ENCODE measurements around the gene PDE3B. TPM values are rescaled to one million over a fixed set of nuclear protein-coding genes. Genes with fewer than 3 reads are reported as not detected.
"Not testable (repeated sequence)": the region's sequence is repeated elsewhere in the genome, so short reads cannot be mapped to it uniquely, and the experiment has no call there.

The PDE3B gene
- total RNA-seq, 2 donors from 2014 or later: 21.1 to 23.4 TPM

- no peak overlapping the region for H3K27ac ChIP-seq
- H3K27me3 ChIP-seq (replicated peaks; ENCODE audit: insufficient read depth): no peaks in the 10 kb centered on the region
- intact Hi-C loops (cut with DNase I): no loop called here
- H3K4me3 ChIP-seq: no peak overlapping the region
- no peaks in the 10 kb centered on the region for H3K4me1 ChIP-seq (replicated peaks)
- H3K9me3 ChIP-seq: no peaks in the 10 kb centered on the region
- no peak for TF ChIP-seq CTCF (IDR thresholded peaks at IDR 0.05)
- TF ChIP-seq POLR2AphosphoS5 (IDR thresholded peaks at IDR 0.05): no peak
- TF ChIP-seq POLR2A (IDR thresholded peaks at IDR 0.05): no peak
- no peak for DNase-seq (ENCODE audit: low spot score)
- H3K36me3 ChIP-seq: no peaks in the 10 kb centered on the region
- 81% methylated on average over 5 of the region's 5 CpGs for WGBS
Measured at GRCh38 chr11:14622223-14622954, 21.2 kb upstream of the PDE3B start.

- Histone ChIP-seq H3K36me3 (no peaks in the 10 kb centered on the region), H3K27ac (no peak overlapping the region), H3K27me3 (replicated peaks; ENCODE audit: insufficient read depth) (no peaks in the 10 kb centered on the region), H3K4me1 (replicated peaks) (no peaks in the 10 kb centered on the region), H3K9me3 (no peaks in the 10 kb centered on the region), H3K4me3 (no peak overlapping the region)
- DNase-seq (ENCODE audit: low spot score): no peak
- TF ChIP-seq POLR2A (IDR thresholded peaks at IDR 0.05) (no peak), POLR2AphosphoS5 (IDR thresholded peaks at IDR 0.05) (no peak), CTCF (IDR thresholded peaks at IDR 0.05) (no peak)
- WGBS: 99% methylated on average over 3 of the region's 3 CpGs
- intact Hi-C loops (cut with DNase I): no loop called here
Measured at GRCh38 chr11:14623036-14623435, 20.6 kb upstream of the PDE3B start.

DNA sequence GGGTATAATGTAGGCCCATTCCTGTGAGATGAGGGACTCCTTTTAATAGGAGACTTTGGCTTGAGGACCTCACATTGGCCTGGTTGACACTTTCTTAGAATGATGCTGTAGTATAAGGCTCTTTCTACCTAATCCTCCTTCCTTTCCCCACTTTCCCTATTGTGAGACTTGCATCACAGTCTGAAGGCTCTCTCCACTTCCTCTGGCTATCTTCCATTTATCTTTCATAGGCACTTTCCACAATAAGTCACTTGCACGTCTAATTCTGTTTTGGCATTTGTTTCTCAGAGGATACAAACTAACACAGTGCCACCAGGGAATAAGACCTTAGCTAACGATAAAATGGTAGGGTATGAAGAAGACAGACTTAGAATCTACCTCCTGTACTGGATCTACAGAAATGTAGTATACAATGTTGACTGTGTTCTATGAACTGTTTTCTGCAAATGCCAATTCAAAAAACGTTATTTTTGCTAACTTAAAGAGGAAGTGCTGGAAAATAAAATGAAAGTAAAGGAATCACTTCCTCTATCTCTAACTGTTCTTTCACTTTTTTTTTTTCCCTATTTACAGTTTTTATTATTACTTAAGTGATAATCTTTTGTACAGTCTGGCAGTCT, 17.9 kb upstream of the PDE3B start:
- Histone ChIP-seq H3K9me3 (no peaks in the 10 kb centered on the region), H3K4me3 (no peak overlapping the region), H3K36me3 (no peaks in the 10 kb centered on the region), H3K4me1 (replicated peaks) (no peaks in the 10 kb centered on the region), H3K27ac (no peak overlapping the region), H3K27me3 (replicated peaks; ENCODE audit: insufficient read depth) (no peaks in the 10 kb centered on the region)
- intact Hi-C loops (cut with DNase I): no loop called here
- TF ChIP-seq CTCF (IDR thresholded peaks at IDR 0.05): no peak
- no peak for TF ChIP-seq POLR2A (IDR thresholded peaks at IDR 0.05)
- TF ChIP-seq POLR2AphosphoS5 (IDR thresholded peaks at IDR 0.05): no peak
- DNase-seq (ENCODE audit: low spot score): no peak
- 41% methylated on average over 3 of the region's 3 CpGs for WGBS

GRCh38 chr11:14626650-14627049, 17.0 kb upstream of the PDE3B start:
- 80% methylated on average over 3 of the region's 3 CpGs for WGBS
- no peak overlapping the region for H3K4me3 ChIP-seq
- no peaks in the 10 kb centered on the region for H3K27me3 ChIP-seq (replicated peaks; ENCODE audit: insufficient read depth)
- intact Hi-C loops (cut with DNase I): no loop called here
- TF ChIP-seq CTCF (IDR thresholded peaks at IDR 0.05) (no peak), POLR2AphosphoS5 (IDR thresholded peaks at IDR 0.05) (no peak), POLR2A (IDR thresholded peaks at IDR 0.05) (no peak)
- no peak overlapping the region for H3K27ac ChIP-seq
- DNase-seq (ENCODE audit: low spot score): no peak
- H3K4me1 ChIP-seq (replicated peaks): no peaks in the 10 kb centered on the region
- no peaks in the 10 kb centered on the region for H3K36me3 ChIP-seq
- no peaks in the 10 kb centered on the region for H3K9me3 ChIP-seq

DNA sequence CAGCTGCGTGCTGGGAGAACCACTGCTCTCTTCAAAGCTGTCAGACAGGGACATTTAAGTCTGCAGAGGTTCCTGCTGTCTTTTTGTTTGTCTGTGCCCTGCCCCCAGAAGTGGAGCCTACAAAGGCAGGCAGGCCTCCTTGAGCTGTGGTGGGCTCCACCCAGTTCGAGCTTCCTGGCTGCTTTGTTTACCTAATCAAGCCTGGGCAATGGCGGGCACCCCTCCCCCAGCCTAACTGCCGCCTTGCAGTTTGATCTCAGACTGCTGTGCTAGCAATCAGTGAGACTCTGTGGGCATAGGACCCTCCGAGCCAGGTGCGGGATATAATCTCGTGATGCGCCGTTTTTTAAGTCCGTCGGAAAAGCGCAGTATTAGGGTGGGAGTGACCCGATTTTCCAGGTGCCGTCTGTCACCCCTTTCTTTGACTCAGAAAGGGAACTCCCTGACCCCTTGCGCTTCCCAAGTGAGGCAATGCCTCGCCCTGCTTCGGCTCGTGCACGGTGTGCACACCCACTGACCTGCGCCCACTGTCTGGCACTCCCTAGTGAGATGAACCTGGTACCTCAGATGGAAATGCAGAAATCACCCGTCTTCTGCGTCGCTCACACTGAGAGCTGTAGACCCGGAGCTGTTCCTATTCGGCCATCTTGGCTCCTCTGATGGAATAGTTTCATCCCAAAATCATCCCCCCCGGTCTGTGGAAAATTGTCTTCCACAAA, 9.9 kb upstream of the PDE3B start:
- WGBS: 80% methylated on average over 20 of the region's 26 CpGs
- intact Hi-C loops (cut with DNase I); H3K36me3 ChIP-seq: not testable (repeated sequence)

More for the DNA sequence above, 9.9 kb upstream of the PDE3B start:
- H3K9me3 ChIP-seq; H3K4me3 ChIP-seq; DNase-seq (ENCODE audit: low spot score); H3K4me1 ChIP-seq (replicated peaks); H3K27me3 ChIP-seq (replicated peaks; ENCODE audit: insufficient read depth); H3K27ac ChIP-seq: not testable (repeated sequence)

All from prostate gland (tissue), 2 donors.